Fibroblast of mammary gland (primary cell): Measurements from ENCODE around the gene RSKR.
A peak's percentile ranks its signal among the peaks of the same experiment; 100 is the strongest.

ENCODE experiments used
- DNase-seq: peaks from one replicate; pipeline ENCODE4 v3.0.0-alpha.2; 2010; ENCODE audit warnings: low read depth
- H3K4me3 ChIP-seq: 2 replicates; pipeline ENCODE4 v1.5.1; 2011; ENCODE audit warnings: low read depth, mild to moderate bottlenecking, low read length, moderate library complexity; ENCODE audit not compliant: control insufficient read depth
- TF ChIP-seq, protein P1 (sequence below): conservative IDR thresholded peaks from 2 replicates; pipeline ENCODE4 v1.5.1; 2011; ENCODE audit warnings: low read depth, low read length, inconsistent platforms; ENCODE audit not compliant: control insufficient read depth, insufficient read depth

Gene RSKR

DNA sequence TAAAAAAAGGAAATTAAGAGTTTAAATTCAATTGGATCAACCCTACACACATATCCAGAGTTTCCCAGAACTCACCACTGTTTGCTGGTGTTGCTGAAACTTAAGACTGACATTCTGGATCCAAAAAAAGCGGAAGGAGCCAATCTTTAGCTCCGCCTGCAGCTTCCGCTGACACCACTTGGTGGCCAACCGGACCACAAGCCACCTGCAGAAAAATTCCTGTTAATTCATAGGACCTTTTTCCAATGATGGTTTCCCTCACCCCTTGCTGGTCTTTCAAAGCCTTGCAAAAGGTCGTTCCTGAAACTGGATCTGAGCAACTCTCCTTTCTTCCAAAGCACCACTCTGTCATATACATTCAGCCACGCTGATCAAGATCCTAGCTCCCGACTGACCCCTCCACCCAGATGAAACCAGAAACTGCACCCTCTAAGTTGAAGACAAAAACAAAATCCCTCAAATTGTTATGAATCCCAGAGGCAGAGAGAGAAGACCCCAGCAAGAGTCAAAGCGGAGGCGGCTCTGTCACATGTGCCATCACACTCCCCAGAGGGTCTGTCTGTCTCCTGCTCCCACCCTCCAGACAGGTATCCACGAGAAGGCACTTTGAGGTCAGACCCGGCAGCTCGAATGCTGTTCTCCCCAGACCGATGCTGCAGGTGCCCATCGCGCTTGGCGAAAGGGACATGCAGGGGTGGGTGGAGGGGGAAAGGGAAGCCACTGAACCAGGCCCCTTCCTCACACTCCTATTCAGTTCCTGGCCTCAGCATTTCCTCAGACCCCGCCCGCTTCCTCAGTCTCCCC lies 30.2 kb upstream of the RSKR start:
- DNase-seq, result peak; percentile 39
- TF ChIP-seq, protein P1, sequence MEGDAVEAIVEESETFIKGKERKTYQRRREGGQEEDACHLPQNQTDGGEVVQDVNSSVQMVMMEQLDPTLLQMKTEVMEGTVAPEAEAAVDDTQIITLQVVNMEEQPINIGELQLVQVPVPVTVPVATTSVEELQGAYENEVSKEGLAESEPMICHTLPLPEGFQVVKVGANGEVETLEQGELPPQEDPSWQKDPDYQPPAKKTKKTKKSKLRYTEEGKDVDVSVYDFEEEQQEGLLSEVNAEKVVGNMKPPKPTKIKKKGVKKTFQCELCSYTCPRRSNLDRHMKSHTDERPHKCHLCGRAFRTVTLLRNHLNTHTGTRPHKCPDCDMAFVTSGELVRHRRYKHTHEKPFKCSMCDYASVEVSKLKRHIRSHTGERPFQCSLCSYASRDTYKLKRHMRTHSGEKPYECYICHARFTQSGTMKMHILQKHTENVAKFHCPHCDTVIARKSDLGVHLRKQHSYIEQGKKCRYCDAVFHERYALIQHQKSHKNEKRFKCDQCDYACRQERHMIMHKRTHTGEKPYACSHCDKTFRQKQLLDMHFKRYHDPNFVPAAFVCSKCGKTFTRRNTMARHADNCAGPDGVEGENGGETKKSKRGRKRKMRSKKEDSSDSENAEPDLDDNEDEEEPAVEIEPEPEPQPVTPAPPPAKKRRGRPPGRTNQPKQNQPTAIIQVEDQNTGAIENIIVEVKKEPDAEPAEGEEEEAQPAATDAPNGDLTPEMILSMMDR, result peak; percentile 47
- H3K4me3 ChIP-seq, result peak overlapping the region; percentile 90

DNA sequence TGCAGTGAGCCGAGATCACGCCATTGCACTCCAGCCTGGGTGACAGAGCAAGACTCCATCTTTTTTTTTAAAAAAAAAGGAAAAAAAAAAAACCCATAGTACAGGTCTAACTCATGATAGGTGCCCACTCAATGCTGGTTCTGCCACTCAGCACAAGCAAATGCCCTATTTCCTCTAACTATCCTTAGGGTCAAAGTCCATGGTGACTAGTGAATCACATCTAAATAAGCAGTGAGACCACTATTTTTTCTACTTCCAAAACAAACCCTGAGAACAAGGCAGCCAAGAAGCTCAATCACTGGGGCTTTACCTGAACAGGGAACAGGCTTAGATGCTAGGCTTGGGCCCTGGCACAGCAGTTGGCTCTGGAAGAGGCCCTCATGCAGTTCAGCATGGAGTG lies 27.6 kb upstream of the RSKR start:
- DNase-seq, result no peak
- no peak overlapping the region for H3K4me3 ChIP-seq
- TF ChIP-seq, protein P1, result no peak

DNA sequence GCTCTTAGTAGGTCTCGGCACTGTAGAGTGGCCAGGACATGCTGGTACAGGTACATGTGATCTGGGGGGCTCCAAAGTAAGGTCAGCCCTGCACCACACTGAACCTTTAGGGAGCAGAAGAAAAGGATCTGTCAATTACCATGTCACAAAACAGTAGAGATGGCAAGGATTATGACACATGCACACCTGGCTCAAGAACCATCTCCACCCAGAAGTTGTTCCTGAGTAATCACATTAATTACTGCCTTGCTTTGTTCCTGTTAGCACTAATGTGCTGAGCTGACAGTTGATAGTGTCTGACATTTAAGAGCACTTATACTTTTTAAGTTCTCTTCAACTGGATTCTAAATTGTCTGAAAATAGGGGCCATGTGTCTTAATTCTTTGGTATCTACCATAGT lies 21.5 kb upstream of the RSKR start:
- DNase-seq, result no peak
- no peak overlapping the region for H3K4me3 ChIP-seq
- TF ChIP-seq, protein P1, result no peak

DNA sequence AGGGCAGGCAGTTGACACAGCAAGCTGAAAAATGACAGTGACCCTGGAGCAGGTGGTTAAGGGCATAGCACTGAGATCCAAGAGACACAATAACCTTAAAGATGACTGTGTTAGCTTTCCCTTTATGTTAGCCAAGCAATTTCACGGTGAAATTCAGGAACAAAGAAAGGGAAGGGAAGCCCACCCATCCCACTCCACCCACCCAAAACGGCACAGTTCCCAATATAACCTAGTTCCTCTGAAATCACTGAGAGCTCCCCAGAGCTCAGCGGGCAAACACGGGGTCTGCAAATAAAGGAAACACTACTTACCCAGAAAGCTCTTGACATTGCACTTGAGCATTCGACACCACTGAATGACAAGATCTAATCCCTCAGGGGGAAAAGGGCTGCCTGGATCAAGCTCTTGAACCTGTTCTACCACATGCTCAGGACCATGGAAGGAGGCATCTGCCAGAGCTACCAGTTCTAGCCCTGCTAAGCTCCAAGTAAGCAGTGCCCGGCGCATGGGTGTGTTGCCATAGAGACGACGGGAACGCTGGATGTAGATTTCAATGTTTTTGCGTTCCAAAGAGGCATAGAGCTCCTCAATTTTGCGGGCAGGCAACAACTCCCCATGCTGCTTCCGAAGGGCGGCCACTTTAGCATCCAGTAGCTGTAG lies 20.4 kb upstream of the RSKR start:
- TF ChIP-seq, protein P1, result no peak
- DNase-seq, result no peak
- no peak overlapping the region for H3K4me3 ChIP-seq

DNA sequence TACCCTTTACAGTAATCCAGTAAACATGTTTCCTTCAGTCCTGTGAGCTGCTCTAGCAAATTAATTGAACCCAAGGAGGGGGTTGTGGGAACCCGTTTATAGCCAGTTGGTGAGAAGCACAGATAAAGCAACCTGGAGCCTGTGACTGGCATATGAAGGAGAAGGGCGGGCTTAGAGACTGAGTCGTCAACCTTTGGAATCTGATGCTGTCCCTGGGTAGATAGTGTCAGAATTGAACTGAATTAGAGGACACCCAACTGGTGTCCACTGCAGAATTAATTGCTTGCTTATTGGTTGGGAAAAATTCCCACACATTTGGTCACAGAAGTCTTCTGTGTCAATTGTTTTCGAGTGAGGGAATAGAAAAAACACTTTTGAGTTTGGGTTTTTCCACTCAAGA lies 12.8 kb upstream of the RSKR start:
- no peak for DNase-seq
- no peak overlapping the region for H3K4me3 ChIP-seq
- TF ChIP-seq, protein P1, result no peak

DNA sequence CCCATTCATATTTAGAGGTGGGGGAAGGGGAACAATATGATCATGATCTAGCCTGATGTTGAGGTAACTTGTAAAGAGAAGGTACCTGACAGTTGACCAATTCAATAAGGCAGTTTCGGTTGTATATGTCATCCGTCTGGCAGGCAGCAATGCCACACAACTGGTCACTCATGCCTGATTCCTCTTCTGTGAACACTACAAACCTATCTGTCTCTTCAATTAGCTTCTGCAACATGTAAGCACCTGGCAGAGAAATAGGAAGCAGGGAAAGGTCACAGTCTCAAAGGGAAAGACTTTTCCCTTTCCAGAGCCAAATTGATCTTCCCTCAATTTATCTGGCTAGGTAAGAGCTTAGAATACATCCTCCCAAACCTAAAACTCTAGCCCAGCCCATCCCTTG lies 10.2 kb upstream of the RSKR start:
- no peak for DNase-seq
- H3K4me3 ChIP-seq, result no peak overlapping the region
- TF ChIP-seq, protein P1, result no peak
